ENCODE measurements around the gene PGAM5. TPM values are rescaled to one million over a fixed set of nuclear protein-coding genes. Genes with fewer than 3 reads are reported as not detected.

The PGAM5 gene
- total RNA-seq, 1 donor from 2014 or later = 26.1 TPM

Other genes starting within 250 kb of the PGAM5 start
- 60.4 TPM for gene FBRSL1, start 220.7 kb upstream of the PGAM5 start, total RNA-seq
- not detected for gene LRCOL1, start 100.3 kb upstream of the PGAM5 start, total RNA-seq
- not detected for gene P2RX2, start 92.1 kb upstream of the PGAM5 start, total RNA-seq
- gene POLE, start 23.5 kb upstream of the PGAM5 start, total RNA-seq = 12.1 TPM
- 36.5 TPM for gene PXMP2, start 23.3 kb upstream of the PGAM5 start, total RNA-seq
- gene ANKLE2, start 51.0 kb downstream of the PGAM5 start, total RNA-seq = 31.4 TPM
- 50.1 TPM for gene GOLGA3, start 118.0 kb downstream of the PGAM5 start, total RNA-seq
- 22.5 TPM for gene CHFR, start 176.8 kb downstream of the PGAM5 start, total RNA-seq
- 12.6 TPM for gene ZNF605, start 245.5 kb downstream of the PGAM5 start, total RNA-seq